WERI-Rb-1 (cell line): ENCODE results near the gene PRLR.

Source experiments
- DNase-seq: peaks from one replicate; pipeline ENCODE4 v3.0.0-alpha.2; 2020
- H3K27ac ChIP-seq: fragments of 250-450 bp; sonication (Bioruptor Pico); 2 replicates; pipeline ENCODE4 v1.5.1; 2020; ENCODE audit warnings: mild to moderate bottlenecking, moderate library complexity
- H3K27me3 ChIP-seq: fragments of 250-450 bp; sonication (Bioruptor Pico); 2 replicates; pipeline ENCODE4 v1.5.1; 2021; ENCODE audit warnings: mild to moderate bottlenecking, low read depth, moderate library complexity; ENCODE audit not compliant: insufficient read depth, severe bottlenecking
- H3K36me3 ChIP-seq: fragments of 250-450 bp; sonication (Bioruptor Pico); 2 replicates; pipeline ENCODE4 v1.5.1; 2020; ENCODE audit warnings: mild to moderate bottlenecking, moderate library complexity
- H3K4me3 ChIP-seq: 2 replicates; pipeline ENCODE4 v1.5.1; 2011; ENCODE audit warnings: low read depth, mild to moderate bottlenecking, control low read depth, low read length
- H3K9me3 ChIP-seq: fragments of 250-450 bp; sonication (Bioruptor Pico); 2 replicates; pipeline ENCODE4 v1.5.1; 2021; ENCODE audit warnings: mild to moderate bottlenecking, moderate library complexity; ENCODE audit not compliant: severe bottlenecking
- TF ChIP-seq, protein P1 (sequence below): IDR thresholded peaks from 2 replicates; pipeline ENCODE4 v1.5.1; 2011; ENCODE audit warnings: low read depth, mild to moderate bottlenecking, control low read depth, inconsistent platforms, low read length

PRLR gene

DNA sequence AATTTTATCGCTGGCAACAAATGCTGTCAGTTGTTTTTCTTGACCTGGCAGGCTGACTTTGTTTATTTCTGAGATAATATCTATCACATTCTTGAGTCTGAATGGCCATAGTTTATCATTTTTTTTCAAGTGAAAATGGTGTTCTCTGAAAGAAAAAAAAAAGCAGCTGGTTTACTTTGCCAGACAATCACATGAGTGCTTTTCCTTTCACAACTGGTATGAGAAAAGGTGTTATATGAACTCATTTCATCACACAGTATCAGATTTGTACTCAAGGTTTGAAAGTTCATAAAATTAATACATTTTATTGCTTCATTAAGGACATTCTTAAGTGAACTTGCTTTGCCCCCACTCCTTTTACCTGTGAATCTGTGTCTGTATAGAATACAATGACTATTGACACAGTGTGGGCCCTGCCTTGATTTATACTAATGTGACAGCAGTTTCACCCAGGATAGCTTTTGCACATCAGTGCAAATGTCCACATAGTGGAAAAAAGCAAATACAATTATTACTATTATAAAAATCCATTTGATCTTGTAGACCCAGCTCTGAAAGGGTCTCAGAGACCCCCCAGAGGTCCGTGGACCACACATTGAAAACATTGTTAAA lies 33.1 kb upstream of the PRLR start:
- no peak for DNase-seq
- TF ChIP-seq, protein P1, sequence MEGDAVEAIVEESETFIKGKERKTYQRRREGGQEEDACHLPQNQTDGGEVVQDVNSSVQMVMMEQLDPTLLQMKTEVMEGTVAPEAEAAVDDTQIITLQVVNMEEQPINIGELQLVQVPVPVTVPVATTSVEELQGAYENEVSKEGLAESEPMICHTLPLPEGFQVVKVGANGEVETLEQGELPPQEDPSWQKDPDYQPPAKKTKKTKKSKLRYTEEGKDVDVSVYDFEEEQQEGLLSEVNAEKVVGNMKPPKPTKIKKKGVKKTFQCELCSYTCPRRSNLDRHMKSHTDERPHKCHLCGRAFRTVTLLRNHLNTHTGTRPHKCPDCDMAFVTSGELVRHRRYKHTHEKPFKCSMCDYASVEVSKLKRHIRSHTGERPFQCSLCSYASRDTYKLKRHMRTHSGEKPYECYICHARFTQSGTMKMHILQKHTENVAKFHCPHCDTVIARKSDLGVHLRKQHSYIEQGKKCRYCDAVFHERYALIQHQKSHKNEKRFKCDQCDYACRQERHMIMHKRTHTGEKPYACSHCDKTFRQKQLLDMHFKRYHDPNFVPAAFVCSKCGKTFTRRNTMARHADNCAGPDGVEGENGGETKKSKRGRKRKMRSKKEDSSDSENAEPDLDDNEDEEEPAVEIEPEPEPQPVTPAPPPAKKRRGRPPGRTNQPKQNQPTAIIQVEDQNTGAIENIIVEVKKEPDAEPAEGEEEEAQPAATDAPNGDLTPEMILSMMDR, result no peak
- Histone ChIP-seq H3K27me3 (peaks cover 39% of the 10 kb centered on the region), H3K36me3 (no peaks in the 10 kb centered on the region), H3K9me3 (no peaks in the 10 kb centered on the region), H3K27ac (no peak overlapping the region), H3K4me3 (no peak overlapping the region)

GRCh38 chr5:35253582-35253981 lies 23.3 kb upstream of the PRLR start:
- Histone ChIP-seq H3K27ac (no peak overlapping the region), H3K36me3 (no peaks in the 10 kb centered on the region), H3K9me3 (peaks cover 3% of the 10 kb centered on the region), H3K4me3 (no peak overlapping the region), H3K27me3 (peaks cover 22% of the 10 kb centered on the region)
- TF ChIP-seq, protein P1, result no peak
- no peak for DNase-seq

DNA sequence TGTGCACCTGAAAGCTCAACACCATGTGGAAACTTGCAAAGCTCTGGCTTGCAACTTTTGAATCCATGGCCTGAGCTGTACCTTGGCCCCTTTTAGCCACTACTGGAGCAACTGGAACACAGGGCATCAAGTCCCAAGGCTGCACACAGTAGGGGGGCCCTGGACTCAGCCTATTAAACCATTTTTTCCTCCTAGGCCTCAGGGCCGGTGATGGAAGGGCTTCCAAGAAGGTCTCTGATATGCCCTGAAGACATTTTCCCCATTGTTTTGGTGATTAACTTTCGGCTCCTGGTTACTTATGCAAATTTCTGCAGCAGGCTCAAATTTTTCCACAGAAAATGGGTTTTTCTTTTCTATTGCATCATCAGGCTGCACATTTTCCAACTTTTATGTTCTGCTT lies 22.7 kb upstream of the PRLR start:
- peaks cover 28% of the 10 kb centered on the region for H3K27me3 ChIP-seq
- H3K27ac ChIP-seq, result no peak overlapping the region
- DNase-seq, result no peak
- H3K4me3 ChIP-seq, result no peak overlapping the region
- H3K36me3 ChIP-seq, result no peaks in the 10 kb centered on the region
- peaks cover 4% of the 10 kb centered on the region for H3K9me3 ChIP-seq
- TF ChIP-seq, protein P1, result no peak

DNA sequence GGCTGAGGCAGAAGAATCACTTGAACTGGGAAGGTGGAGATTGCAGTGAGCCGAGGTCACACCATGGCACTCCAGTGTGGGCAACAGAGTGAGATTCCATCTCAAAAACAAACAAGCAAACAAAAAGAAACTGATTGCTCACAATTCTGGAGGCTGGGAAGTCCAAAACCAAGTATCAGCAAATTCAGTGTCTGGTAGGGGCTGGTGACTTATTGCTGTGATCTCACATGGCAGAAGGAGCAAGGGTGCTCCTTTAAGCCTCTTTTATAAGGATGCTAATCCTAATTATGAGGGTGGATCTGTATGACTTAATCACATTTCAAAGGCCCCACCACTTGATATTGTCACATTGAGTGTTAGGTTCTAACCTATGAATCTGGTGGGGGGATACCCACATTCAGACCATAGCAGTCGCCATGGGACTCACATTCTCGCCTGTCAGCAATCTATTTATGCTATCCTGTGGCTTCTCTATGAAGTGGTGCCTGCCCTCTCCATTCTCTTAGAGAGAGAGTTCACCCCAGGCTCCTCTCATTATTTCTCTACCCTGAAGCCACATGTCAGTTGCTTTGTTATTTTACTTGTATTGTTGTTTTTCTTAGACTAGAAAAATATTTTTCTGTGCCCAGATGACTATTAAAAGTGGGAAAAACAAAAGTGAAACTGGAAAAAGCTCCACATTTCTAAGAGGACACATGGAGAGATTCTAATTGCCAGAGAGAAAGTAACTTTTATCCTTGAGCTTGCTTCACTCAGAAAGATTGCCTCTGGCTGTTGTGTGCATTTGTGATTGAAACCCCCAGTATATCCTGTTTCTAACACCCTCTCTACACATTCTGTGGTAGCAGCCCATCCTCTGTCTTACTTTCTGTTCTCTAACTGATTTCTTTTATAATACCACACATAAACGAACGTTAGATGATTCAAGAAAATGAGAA lies 18.8 kb upstream of the PRLR start:
- DNase-seq, result no peak
- no peak overlapping the region for H3K27ac ChIP-seq
- no peak overlapping the region for H3K4me3 ChIP-seq
- H3K27me3 ChIP-seq, result peaks cover 54% of the 10 kb centered on the region
- peaks cover 2% of the 10 kb centered on the region for H3K9me3 ChIP-seq
- H3K36me3 ChIP-seq, result no peaks in the 10 kb centered on the region
- TF ChIP-seq, protein P1, result no peak

DNA sequence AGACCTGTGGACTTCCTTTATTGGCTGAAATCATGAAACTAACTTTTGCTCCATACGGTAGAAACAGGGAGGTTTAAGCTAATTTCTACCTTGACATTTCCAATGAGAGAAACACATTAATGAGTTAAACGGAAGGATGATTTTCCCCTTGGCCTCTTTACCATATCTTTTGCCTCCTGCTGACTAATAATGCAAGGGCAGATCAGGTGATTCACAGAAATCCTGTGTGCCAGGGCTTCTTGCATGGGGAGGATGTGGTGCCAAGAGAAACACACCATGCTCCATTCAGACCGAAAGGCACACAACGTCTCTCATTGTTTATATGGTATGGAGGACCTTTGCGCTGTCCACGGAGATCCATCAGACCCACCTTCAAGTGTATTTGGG lies 17.4 kb upstream of the PRLR start:
- Histone ChIP-seq H3K27ac (no peak overlapping the region), H3K36me3 (no peaks in the 10 kb centered on the region)
- no peak for DNase-seq

More for the DNA sequence above, 17.4 kb upstream of the PRLR start:
- TF ChIP-seq, protein P1, result no peak
- no peak overlapping the region for H3K4me3 ChIP-seq
- H3K9me3 ChIP-seq, result peaks cover 2% of the 10 kb centered on the region
- peaks cover 61% of the 10 kb centered on the region for H3K27me3 ChIP-seq
